SU-DHL-6 (cell line): ENCODE measurements around the gene MAP3K15.
A peak's percentile ranks its signal among the peaks of the same experiment; 100 is the strongest.

ENCODE experiments used
- H2AFZ ChIP-seq: fragments of 200-600 bp; sonication (generic); 2 replicates; pipeline ENCODE4 v1.6.1; 2014; ENCODE audit warnings: low read depth, mild to moderate bottlenecking, moderate library complexity, mixed read lengths, antibody characterized with exemption, low read length; ENCODE audit not compliant: severe bottlenecking
- H3F3A ChIP-seq: fragments of 200-600 bp; shearing (Covaris generic); 2 replicates; pipeline ENCODE4 v1.6.0; 2016; ENCODE audit warnings: antibody characterized with exemption, mild to moderate bottlenecking; ENCODE audit not compliant: insufficient read depth
- H3K27ac ChIP-seq: fragments of 200-600 bp; sonication (generic); 2 replicates; pipeline ENCODE4 v1.5.1; 2016; ENCODE audit warnings: low read depth, mild to moderate bottlenecking, low read length, moderate library complexity, mixed read lengths
- H3K27me3 ChIP-seq: fragments of 200-600 bp; sonication (generic), shearing (Covaris generic); 2 replicates; pipeline ENCODE4 v1.6.0; 2014; ENCODE audit warnings: mild to moderate bottlenecking, low read length
- H3K36me3 ChIP-seq: fragments of 200-600 bp; sonication (generic); 2 replicates; pipeline ENCODE4 v1.6.1; 2014; ENCODE audit warnings: mild to moderate bottlenecking, low read length, mixed read lengths
- H3K4me2 ChIP-seq: fragments of 300-600, 200-600 bp; shearing (Covaris generic), sonication (generic); 2 replicates; pipeline ENCODE4 v1.6.0; 2014; ENCODE audit warnings: low read length, low read depth, mild to moderate bottlenecking; ENCODE audit not compliant: poor library complexity, severe bottlenecking
- H3K4me3 ChIP-seq: fragments of 200-600 bp; sonication (generic); 2 replicates; pipeline ENCODE4 v1.5.1; 2014; ENCODE audit warnings: antibody characterized with exemption, low read length, mild to moderate bottlenecking, mixed read lengths; ENCODE audit not compliant: insufficient read depth, poor library complexity, severe bottlenecking
- H3K79me2 ChIP-seq: fragments of 200-600 bp; sonication (generic); 2 replicates; pipeline ENCODE4 v1.6.1; 2014; ENCODE audit warnings: mild to moderate bottlenecking, low read length, moderate library complexity; ENCODE audit not compliant: insufficient read depth
- H3K9ac ChIP-seq: fragments of 200-600 bp; sonication (generic); 2 replicates; pipeline ENCODE4 v1.7.0; 2014; ENCODE audit warnings: mild to moderate bottlenecking, low read length
- H3K9me2 ChIP-seq: fragments of 200-600 bp; sonication (generic); replicated peaks from 2 replicates; pipeline ENCODE4 v1.6.1; 2014; ENCODE audit warnings: low read length; ENCODE audit not compliant: insufficient read depth
- H3K9me3 ChIP-seq: fragments of 200-600 bp; sonication (generic); 2 replicates; pipeline ENCODE4 v1.6.1; 2014; ENCODE audit warnings: low read length, mixed read lengths; ENCODE audit not compliant: insufficient read depth
- H4K20me1 ChIP-seq: fragments of 200-600 bp; sonication (generic); 2 replicates; pipeline ENCODE4 v1.6.1; 2014; ENCODE audit warnings: low read depth, mild to moderate bottlenecking, antibody characterized with exemption, low read length, moderate library complexity, mixed read lengths
- CTCF ChIP-seq: fragments of 200-600 bp; sonication (generic); IDR thresholded peaks from one replicate; pipeline ENCODE4 v1.5.1; 2017; ENCODE audit warnings: antibody characterized with exemption, mild to moderate bottlenecking, low read length, moderate library complexity; ENCODE audit not compliant: insufficient read depth, poor library complexity, severe bottlenecking
- EZH2phosphoT487 ChIP-seq: fragments of 200-600 bp; sonication (generic), shearing (Covaris generic); conservative IDR thresholded peaks from 2 replicates; pipeline ENCODE4 v1.6.1; 2018; ENCODE audit warnings: mild to moderate bottlenecking, antibody characterized with exemption, low read length, moderate library complexity, mixed read lengths

MAP3K15 gene

GRCh38 chrX:19372547-19373331 lies 142.6 kb downstream of the MAP3K15 start:
- TF ChIP-seq CTCF: no peak
- TF ChIP-seq EZH2phosphoT487: no peak
- H3K9me3 ChIP-seq: no peaks in the 10 kb centered on the region
- no peaks in the 10 kb centered on the region for H3K27me3 ChIP-seq
- no peak overlapping the region for H3K4me3 ChIP-seq
- no peak overlapping the region for H3K4me2 ChIP-seq
- H3K27ac ChIP-seq: no peak overlapping the region
- H3K9ac ChIP-seq: no peak overlapping the region
- no peaks in the 10 kb centered on the region for H3K36me3 ChIP-seq
- no peaks in the 10 kb centered on the region for H3F3A ChIP-seq
- no peak overlapping the region for H2AFZ ChIP-seq
- no peaks in the 10 kb centered on the region for H4K20me1 ChIP-seq
- no peaks in the 10 kb centered on the region for H3K79me2 ChIP-seq
- no peaks in the 10 kb centered on the region for H3K9me2 ChIP-seq

GRCh38 chrX:19372170-19372546 lies 143.2 kb downstream of the MAP3K15 start:
- no peaks in the 10 kb centered on the region for H3K9me2 ChIP-seq
- no peak overlapping the region for H3K27ac ChIP-seq
- H3K9ac ChIP-seq: no peak overlapping the region
- H2AFZ ChIP-seq: no peak overlapping the region
- H3K4me2 ChIP-seq: no peak overlapping the region
- H3K9me3 ChIP-seq: no peaks in the 10 kb centered on the region
- H3F3A ChIP-seq: no peaks in the 10 kb centered on the region
- no peak for TF ChIP-seq EZH2phosphoT487
- peak; percentile 35 for TF ChIP-seq CTCF
- no peaks in the 10 kb centered on the region for H4K20me1 ChIP-seq
- H3K4me3 ChIP-seq: no peak overlapping the region
- no peaks in the 10 kb centered on the region for H3K27me3 ChIP-seq
- no peaks in the 10 kb centered on the region for H3K36me3 ChIP-seq
- no peaks in the 10 kb centered on the region for H3K79me2 ChIP-seq

- TF ChIP-seq CTCF (no peak), EZH2phosphoT487 (no peak)
- Histone ChIP-seq H4K20me1 (no peaks in the 10 kb centered on the region), H3K9me2 (no peaks in the 10 kb centered on the region), H3K9me3 (no peaks in the 10 kb centered on the region), H3K36me3 (no peaks in the 10 kb centered on the region), H3K79me2 (no peaks in the 10 kb centered on the region), H3K4me3 (no peak overlapping the region), H3K9ac (no peak overlapping the region), H3K27ac (no peak overlapping the region), H3F3A (no peaks in the 10 kb centered on the region), H2AFZ (no peak overlapping the region), H3K27me3 (no peaks in the 10 kb centered on the region), H3K4me2 (no peak overlapping the region)
These were observed 145.2 kb downstream of the MAP3K15 start for GRCh38 chrX:19370061-19370460.
